ENCODE measurements around the gene CHAC1.
"Not testable (repeated sequence)": the region's sequence is repeated elsewhere in the genome, so short reads cannot be mapped to it uniquely, and the experiment has no call there.

CHAC1 gene

DNA sequence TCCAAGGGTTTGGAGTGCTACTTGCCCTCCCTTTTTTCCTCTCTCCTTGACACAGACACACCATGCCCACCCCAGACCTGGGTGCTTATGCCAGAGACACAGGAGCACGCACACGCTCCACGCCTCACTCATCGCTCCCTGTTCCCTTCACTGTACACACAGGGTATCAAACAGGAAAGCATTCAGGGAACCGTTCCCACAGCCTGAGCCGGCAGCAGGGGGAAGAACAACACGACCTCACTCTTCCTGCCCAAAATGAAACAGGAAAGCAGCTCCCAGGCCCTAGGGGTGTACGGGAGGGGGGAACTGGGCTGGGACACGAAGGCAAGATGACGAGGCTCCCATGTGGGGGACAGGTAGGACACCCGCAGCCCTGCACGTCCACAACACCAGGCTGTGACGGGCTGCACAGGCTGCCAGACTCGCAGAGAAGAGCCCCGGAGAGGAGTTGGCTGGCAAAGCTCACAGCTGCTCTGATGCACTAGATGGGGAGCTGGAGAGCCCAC, 12.9 kb upstream of the CHAC1 start:
- no peak for DNase-seq

DNA sequence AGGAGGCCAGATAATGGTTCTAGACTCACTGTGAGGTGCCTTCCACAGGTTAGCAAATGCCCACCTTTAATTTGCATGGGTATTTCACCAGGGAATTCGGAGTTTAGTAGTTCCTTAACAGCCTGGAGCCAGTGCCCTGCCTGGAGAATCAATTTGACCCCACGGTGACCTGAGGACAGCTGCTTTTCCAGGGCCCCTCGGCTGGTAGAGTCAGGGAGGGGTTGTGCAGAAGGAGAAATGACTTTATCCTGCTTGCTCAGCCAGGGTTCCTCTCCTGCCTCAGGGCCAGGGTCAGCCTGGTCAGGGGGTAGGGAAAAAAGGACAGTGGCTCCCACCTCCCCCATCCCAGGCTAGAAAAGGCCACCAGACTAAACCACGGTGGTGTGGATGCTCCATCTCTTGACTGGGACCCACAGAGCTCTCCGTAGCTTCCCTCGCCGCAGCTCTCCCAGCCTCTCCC, 12.2 kb upstream of the CHAC1 start:
- DNase-seq = no peak

DNA sequence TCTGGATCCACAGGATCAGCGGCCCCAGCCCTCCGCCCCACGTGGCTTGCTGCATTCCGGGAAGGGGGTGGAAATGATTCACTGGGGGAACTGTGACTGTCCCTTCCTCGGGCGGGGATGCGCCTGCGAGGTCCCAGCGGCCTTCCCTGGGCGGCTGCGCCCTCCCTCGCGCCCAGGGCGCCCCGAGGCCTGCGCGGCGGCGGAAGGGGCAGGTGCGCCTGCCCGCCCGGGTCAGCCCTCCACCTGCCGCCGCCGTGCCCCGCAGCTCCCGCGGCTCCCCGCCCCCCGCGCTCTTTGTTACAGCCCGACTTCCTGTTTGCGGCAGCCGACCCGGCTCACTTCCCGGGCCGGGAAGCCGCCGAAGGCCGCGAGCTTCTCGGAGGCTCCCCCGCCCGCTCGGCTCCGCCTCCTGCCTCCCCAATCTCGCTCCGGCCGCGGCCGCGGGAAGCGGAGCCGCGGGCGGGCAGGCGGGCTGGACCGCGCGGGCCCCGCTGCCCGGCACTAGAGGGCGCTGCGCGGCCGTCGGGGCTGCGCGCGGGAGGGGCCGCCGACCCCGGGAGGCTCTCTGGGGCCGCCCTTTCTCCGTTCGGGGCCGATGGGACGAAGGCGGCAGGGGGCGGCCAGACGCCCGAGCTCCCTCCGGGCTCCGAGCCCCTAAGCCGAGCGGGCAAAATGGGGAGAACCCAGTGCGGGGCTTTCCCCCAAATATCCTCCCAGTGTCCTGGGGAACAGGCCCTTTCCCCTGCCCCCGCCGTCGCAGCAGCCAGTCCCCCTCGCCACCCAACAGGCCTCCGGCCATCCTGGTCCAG, 11.5 kb upstream of the CHAC1 start:
- DNase-seq = peak; percentile 46

DNA sequence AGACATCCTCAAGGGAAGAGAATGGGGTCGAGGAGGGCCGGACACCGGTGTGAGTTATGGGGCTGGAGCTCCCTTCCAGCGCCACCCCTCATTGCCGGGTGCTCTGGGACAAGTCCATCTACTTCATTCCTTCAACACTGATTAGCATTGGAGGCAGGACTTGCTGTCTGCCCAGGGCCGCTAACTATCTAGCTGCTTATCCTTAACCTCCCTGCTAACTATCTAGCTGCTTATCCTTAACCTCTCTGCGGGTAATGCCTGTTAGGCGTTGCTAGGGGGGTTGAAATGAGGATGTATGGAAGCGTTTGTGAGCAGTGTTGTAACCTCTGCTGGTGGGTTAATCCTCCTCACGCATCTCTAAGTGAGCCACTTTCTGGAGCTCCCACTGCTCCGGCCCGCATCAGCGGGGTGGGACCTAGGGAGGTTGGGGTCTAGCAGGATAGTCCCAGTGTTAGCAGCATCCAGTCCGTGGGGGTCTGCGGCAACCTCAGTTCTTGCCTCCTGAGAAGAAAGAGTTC, 10.9 kb upstream of the CHAC1 start:
- DNase-seq = no peak

DNA sequence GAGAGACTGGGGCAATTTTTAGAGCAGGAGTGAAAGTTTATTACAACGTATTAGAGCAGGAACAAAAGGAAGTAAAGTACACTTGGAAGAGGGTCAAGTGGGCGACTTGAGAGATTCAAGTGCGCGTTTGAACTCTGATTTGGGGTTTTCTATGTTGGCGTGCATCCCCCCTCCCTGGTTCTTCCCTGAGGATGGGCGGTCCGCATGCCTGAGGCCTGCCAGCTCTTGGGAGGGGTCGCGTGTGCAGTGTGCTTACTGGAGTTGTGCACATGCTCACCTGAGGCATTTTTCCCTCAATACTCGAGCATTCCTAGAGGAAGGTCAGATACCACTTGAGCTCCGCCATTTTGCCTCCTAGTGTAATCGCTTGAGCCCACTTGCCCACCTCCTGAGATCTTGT, 10.4 kb upstream of the CHAC1 start:
- DNase-seq = no peak

DNA sequence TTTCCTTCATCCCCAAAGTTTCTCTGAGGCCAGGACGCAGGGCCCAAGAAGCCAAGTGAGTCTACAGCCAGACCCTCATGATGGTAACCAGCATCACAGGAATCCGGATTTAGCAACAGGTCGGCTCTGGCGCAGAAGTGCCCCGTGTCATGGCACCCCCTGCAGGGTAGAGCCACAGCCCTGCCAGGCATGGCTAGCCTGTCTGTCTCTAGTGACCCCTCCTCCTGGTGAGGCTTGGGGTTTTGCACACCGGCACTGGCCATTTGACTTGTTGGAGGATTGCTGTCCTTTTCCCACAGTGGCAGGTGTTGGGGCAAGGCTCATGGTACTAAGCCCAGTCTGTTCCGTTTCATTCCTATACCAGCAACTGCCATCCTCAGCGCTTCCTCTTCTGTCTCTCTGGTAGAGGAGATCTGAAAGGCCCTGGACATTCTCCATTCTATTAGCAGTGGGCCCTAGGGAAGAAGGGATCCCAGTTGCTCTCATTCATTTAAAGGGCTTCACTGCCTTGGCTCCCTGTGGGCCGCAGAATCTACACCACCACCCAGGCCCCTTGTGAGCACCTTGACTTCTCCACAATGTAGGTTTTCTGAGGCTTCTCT, 9.4 kb upstream of the CHAC1 start:
- no peak for DNase-seq

DNA sequence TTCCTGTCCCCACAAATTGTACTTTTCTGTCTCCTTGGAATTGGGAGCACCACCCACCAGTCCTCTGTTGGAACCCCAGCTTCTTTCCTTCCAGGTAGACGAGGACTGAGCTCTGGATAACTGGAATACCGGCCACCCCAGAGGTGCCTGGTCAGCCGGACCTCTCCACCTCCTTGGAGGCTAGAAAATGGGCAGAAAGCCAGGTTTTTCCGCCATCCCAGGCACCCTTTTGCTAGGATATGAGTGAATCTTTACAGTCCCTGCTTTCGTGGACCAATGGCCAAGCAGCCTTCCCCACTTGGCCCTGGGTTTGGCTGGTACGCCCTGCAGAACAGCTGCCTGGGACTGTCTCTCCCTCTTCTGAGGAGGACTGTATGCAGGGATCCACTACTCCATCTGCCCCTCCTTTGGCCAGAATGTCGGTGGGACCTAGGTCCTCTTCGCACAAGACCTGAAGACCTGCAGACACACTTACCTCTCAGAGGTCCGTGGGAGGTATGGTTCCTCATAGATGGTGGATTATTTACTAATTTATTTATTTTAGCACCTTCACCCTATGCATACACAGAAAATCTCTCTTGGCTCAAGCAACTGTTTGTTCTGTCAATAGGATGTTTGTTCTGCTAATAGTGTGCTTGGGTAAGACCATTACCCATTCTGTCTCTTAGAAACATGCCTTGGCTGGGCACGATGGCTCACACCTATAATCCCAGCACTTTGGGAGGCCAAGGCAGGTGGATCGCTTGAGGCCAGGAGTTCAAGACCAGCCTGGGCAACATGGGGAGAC, 8.6 kb upstream of the CHAC1 start:
- DNase-seq = peak; percentile 30

DNA sequence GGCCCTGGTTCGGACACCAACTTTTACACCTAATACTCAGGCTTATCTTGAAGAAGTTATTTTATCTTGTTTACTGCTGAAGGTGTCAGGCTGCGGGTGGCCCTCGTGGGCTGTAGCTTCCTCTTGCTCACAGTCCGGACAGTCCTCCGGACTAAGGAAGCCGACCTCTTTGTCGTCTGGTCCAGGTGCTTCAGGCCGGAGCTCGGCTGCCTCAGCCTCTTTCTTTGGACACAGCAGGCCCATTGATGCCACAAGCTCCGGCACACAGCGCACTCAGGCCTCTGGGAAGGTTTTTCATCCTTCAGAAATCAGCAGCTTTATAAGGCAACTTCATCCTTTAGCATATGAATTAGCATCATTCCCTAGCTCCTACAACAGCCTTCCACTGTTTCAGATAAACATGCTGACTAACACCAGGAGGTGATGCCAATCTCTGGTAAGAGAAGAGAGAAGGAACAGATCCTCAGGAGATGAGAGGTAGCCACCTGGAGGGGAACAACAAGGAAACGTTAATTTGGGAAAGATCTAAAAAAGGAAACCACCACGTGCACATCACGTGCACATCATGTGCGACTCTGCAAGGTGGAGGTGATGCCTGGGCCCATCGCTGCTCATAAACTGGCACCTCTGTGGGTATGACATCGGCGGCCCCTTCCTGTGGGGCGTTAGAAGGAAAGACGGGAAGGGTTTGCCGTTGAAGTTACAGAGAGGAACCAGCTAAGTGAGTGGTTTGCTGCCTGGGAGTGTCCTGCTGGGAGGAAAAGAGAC, 4.4 kb upstream of the CHAC1 start:
- DNase-seq = no peak

DNA sequence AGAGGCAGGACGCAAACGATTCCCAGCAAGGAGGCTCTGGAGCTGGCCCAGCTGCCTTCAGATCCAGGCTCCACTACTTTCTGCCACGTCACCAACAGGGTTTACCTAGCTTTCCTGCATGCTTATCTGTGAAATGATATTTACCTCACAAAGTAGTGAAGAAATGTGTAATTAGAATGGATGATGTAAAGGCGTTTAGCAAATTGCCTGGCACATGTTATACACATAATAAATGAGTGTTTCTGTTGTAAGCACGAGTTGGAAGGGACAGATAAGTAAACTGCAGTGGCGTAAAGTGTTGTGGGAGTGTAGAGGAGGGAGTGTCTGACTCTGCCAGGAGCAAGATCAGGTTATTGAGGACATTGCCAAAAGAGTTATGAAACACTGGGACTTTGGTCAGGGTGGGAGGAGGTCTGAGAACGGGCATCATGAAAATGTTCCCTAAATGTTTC, 3.5 kb upstream of the CHAC1 start:
- no peak for DNase-seq

DNA sequence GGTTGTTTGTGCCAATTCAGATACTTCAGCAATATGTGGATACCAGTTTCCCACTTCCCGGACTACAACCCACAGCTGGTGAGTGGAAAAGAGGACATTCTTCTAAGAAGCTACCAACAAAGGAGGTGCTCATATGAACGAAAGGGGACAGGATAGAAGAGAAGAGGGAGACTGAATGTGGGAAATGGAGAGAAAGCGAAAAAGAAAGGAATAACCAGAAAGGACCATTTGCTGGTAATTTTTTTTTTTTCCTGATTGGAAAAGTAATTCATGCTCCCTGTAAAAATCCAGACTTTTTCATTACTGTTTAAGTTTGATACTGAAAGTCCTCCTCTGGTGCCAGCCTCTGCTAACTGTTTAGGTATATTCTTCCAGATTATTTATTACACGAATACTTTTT, 1.5 kb upstream of the CHAC1 start:
- DNase-seq = no peak

DNA sequence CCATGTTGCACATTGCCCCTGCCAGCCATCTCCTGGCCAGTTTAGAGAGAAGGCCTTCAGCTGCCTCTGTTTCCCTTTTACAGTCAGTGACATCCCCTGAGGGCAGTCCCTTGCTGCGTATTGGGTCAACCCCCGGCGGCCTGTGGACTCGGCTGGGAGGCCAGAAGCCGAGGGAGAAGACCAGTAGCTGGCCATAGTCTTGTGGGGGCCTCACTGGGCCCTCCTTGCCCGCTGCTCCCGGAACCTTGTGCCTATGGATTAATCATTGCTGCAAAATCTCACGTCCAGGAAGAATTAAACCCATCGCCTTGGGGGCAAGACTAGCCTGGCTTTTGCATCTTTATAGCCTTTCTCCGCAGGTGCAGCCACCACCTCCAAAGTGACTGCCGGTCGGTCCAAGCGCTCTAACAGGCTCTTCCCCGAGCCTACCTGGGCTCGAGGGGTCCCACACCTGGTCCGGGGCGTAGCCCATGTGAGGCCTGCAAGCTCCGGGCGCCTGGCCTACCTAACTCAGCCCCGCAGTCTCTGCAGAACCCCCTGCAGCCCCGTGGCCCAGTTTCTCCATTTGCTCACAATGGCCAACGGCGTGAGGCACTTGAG, 870 bp upstream of the CHAC1 start:
- DNase-seq = no peak

DNA sequence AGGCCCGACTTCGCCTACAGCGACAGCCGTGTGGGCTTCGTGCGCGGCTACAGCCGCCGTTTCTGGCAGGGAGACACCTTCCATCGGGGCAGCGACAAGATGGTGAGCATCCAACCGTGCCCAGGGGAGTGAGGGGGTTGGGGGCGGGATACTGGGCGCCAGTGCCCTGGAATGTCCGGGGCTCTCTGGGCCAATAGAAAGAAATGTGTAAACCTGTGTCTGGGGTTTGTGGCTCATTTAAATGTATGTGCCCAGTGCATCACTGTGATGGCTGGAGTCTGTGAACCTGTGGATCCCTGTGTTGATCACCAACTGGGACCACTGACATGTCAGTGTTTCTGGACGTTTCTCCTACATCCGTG, 423 bp downstream of the CHAC1 start:
- no peak for DNase-seq

DNA sequence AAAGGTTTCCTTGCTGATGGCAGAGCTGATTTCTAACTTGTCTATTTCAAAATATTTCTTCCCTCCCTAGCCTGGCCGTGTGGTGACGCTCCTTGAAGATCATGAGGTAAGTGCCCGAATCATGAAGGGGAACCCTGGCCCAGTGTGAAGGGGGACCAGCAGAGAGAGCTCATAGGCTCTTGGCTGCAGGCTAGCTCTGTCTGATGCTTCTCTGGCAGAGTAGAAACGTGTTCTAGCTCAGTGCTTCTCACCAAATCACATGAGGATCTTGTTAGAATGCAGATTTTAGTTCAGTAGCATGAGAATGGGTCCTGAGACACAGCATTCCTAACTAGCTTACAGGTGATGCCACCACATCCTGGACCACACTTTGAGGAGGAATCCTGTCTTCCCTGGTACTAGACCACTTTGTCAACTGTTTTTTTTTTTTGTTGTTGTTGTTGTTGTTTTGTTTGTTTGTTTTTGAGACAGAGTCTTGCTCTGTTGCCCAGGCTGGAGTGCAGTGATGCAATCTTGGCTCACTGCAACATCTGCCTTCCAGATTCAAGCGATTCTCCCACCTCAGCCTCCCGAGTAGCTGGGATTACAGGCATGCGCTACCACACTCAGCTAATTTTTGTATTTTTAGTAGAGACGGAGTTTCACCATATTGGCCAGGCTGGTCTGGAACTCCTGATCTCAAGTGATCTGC, 1.0 kb downstream of the CHAC1 start:
- not testable (repeated sequence) for DNase-seq

DNA sequence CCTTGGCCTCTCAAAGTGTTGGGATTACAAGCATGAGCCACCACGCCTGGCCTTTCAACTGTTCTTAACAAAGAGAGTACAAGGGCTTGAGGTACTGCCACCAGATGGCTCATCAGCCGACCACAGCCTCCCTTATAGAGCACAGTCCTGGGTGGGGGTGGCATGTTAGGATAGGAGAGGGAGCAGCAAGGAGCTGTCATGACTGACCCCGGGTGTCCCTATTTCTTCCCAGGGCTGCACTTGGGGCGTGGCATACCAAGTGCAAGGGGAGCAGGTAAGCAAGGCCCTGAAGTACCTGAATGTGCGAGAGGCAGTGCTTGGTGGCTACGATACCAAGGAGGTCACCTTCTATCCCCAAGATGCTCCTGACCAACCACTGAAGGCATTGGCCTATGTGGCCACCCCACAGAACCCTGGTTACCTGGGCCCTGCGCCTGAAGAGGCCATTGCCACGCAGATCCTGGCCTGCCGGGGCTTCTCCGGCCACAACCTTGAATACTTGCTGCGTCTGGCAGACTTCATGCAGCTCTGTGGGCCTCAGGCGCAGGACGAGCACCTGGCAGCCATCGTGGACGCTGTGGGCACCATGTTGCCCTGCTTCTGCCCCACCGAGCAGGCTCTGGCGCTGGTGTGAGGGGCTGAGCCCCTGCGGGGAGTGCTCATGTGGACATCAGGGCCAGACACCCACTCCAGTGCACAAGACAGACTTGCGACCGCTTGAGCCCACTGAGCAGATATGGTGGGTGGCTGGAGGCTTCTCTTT, 2.1 kb downstream of the CHAC1 start:
- DNase-seq = no peak

DNA sequence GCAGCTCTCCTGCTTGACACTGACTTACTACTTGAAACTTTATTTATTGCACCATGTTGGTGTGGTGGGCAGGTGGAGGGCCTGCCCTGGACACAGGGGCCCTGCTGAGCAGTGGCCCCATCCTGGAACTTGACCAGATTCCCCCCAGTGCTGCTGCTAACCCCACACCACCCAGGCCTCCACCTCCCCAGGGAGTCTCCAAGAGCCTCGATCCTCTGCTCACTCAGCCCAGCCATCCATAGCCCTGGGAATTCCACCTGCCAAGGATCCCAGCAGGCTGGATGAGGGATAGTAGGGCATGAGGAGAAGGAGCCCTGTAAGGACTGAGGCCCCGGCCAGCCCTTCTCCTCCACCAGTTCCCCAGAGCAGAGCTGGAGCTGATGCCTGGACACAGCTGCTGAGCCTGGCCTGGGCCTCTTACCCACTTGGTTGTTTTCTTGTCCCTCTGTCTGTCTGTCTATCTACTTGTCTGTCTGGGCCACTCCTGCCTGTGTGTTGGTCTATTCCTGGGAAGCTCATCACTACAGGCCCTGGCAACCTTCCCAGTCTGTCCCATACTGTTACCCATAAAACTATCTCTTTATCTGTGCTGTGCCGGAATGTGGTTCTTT, 2.8 kb downstream of the CHAC1 start:
- no peak for DNase-seq

DNA sequence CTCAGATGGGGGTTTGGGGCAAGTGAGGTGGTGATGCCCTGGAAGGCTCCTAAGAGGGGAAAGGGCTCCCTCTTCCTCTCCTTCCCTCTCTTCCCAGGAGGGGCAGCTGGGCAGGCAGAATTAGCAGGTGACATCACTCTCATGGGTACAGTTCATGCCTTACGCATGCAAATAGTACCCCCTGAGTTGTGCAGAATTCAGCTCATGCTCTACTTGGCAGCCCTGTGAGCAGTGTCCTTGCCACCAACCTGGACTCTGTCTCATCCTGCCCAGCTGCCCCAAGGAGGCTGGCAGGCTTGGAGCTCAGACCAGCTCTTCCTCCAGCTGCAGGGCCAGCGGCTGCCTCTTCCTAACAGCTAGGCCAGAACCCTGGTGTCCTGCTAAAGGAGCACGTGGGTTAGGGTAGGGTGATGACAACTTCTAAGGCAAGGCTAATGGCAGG, 3.3 kb downstream of the CHAC1 start:
- no peak for DNase-seq

DNA sequence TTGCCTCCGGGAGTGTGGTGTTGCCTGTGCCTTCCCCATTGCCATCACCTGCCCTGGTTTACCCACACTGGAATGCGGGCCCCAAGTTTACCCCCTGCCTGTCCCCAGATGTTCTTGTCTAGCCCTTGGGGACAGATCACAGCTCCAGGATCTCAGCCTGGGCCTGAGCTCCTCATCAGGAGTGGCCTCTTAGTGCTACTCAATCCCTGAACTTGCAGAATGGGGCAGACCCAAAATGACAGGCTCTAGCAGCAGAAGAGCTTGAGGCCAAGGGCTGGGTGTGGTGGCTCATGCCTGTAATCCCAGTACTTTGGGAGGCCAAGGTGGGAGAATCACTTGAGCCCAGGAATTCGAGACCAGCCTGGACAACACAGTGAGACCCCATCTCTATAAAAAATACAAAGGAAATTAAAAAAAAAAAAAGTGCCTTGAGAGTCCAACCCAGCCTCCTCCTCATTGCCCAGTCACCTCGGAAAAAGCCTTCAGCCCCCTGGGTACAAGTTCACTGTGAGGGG, 3.8 kb downstream of the CHAC1 start:
- no peak for DNase-seq

DNA sequence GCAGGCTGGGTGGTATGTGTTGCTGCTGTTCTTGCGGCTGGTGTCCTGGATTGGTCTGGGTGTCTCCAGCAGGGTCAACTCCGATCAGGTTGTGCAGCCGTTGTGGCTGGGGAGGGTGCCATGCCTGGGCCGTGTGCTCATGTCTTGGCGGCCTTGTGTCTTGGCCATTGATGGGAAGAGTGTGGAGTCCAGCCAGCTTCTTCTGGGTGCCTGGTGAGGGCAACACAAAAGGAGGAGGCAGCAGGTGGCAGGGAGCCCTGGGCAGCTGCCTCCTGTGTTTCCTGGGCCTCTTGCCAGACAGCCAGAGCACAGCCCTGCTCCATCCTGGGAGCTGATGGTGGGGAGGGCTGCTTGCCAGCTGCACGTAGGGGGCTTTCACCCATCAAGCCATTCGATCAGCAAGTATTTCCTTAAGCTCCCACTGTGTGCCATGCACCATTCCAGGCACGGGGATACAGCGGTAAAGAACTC, 4.3 kb downstream of the CHAC1 start:
- DNase-seq = no peak

DNA sequence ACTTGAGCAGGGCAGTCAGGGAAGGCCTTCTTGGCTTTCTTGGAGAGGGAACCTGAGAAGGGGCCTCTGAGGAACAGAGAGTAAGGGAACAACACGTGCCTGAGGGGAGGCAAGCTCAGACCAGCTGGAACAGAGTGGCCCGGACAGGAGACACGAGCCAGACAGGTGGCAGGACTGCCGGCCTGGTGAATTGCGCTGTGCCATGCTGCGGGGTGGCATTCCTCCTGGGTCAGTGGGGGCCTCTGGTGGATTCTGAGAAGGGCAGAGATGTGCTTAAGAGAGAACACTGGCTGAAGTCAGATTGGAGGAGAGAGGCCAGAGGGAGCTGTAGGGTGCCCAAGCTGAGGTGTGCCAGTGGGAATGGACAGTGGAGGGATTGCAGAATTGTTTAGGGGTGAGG, 4.9 kb downstream of the CHAC1 start:
- no peak for DNase-seq

DNA sequence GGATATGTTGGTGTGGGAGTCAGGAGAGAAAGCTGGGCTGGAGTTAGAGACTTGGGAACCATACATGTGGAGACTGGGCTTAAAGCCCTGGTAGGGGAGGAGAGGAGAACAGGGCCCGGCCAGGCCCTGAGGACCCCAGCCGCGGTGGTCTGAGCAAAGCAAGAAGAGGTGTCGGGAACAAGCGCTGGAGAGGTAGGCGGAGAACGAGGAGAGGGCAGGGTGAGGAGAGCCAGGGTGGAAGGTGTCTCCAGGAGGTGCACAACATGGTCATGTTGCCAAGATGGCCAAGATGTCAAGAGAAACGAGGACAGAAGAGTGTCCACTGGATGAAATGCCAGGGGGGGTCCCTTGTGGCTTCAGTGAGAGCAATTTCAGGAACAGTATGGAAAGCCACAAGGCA, 5.5 kb downstream of the CHAC1 start:
- DNase-seq = no peak

All from NCI-H748 treated with DMSO at 0.1 percent for 48 hours (cell line).